NCI-H1436 treated with DMSO at 0.1 percent for 48 hours (cell line): Measurements from ENCODE around the gene THRB.

Experiments
- DNase-seq: peaks from one replicate; lab custom pipeline; 2025; lab: John Stamatoyannopoulos, UW

Gene THRB

GRCh38 chr3:24303057-24303754, 191.4 kb downstream of the THRB start:
- DNase-seq = no peak

- DNase-seq = no peak
These were observed 192.3 kb downstream of the THRB start for GRCh38 chr3:24302396-24302795.

- DNase-seq = no peak
These were observed 193.7 kb downstream of the THRB start for GRCh38 chr3:24300949-24301348.

- no peak for DNase-seq
These were observed 194.6 kb downstream of the THRB start for GRCh38 chr3:24299806-24300626.

GRCh38 chr3:24299246-24299805, 195.3 kb downstream of the THRB start:
- no peak for DNase-seq

GRCh38 chr3:24296441-24297205, 198.0 kb downstream of the THRB start:
- DNase-seq = no peak

- DNase-seq = no peak
These were observed 200.5 kb downstream of the THRB start for GRCh38 chr3:24294150-24294549.

GRCh38 chr3:24291646-24292045, 203.0 kb downstream of the THRB start:
- no peak for DNase-seq

- no peak for DNase-seq
These were observed 204.1 kb downstream of the THRB start for GRCh38 chr3:24290596-24290995.

GRCh38 chr3:24288496-24289236, 206.0 kb downstream of the THRB start:
- DNase-seq = no peak

GRCh38 chr3:24287755-24288450, 206.7 kb downstream of the THRB start:
- no peak for DNase-seq

- DNase-seq = no peak
These were observed 208.2 kb downstream of the THRB start for GRCh38 chr3:24286405-24286804.

- DNase-seq = no peak
These were observed 216.1 kb downstream of the THRB start for GRCh38 chr3:24278543-24278942.

- DNase-seq = no peak
These were observed 221.2 kb downstream of the THRB start for GRCh38 chr3:24273491-24273890.

- no peak for DNase-seq
These were observed 221.8 kb downstream of the THRB start for GRCh38 chr3:24272875-24273274.

GRCh38 chr3:24272408-24272807, 222.2 kb downstream of the THRB start:
- DNase-seq = no peak

- DNase-seq = no peak
These were observed 223.4 kb downstream of the THRB start for GRCh38 chr3:24271228-24271627.

GRCh38 chr3:24270744-24271143, 223.9 kb downstream of the THRB start:
- no peak for DNase-seq

- DNase-seq = no peak
These were observed 224.4 kb downstream of the THRB start for GRCh38 chr3:24270204-24270691.

- no peak for DNase-seq
These were observed 229.9 kb downstream of the THRB start for GRCh38 chr3:24264748-24265158.

GRCh38 chr3:24264011-24264410, 230.6 kb downstream of the THRB start:
- no peak for DNase-seq
